ENCODE data around the gene USP15. TPM values are rescaled to one million over a fixed set of nuclear protein-coding genes. Genes with fewer than 3 reads are reported as not detected.

Gene USP15
- total and polyA plus RNA-seq, 2 of the 4 experiments (the other 2 are of a cell fraction) = 28.5 to 49.6 TPM

GRCh38 chr12:62217466-62218194 lies 42.6 kb upstream of the USP15 start:
- Histone ChIP-seq H2AFZ (replicated peaks; ENCODE audit: low read length, poor library complexity) (no peak overlapping the region), H3K4me1 (ENCODE audit: control insufficient read depth, insufficient read depth, low read length) (no peaks in the 10 kb centered on the region), H2BK15ac (ENCODE audit: low read depth, low read length) (no peak overlapping the region), H4K20me1 (ENCODE audit: insufficient read depth, low read length) (no peaks in the 10 kb centered on the region), H3K23ac (ENCODE audit: low read depth, low read length) (no peak overlapping the region), H3K9me1 (ENCODE audit: insufficient read depth, low read length) (no peaks in the 10 kb centered on the region), H3K27me3 (ENCODE audit: control insufficient read depth, insufficient read depth, low read length) (no peaks in the 10 kb centered on the region), H3K27ac (ENCODE audit: insufficient read depth, low read length) (no peak overlapping the region), H3K4me2 (ENCODE audit: low read depth, low read length) (no peak overlapping the region), H2BK120ac (ENCODE audit: low read depth, low read length) (no peak overlapping the region), H2AK9ac (replicated peaks; ENCODE audit: low read depth, low read length, poor library complexity) (peak overlapping the region; percentile 5), H3K4me3 (ENCODE audit: insufficient read depth, low read depth, low read length) (no peak overlapping the region), H3K4ac (ENCODE audit: low read depth, low read length) (no peak overlapping the region), H2AK5ac (ENCODE audit: low read depth, low read length) (no peak overlapping the region), H3K9ac (ENCODE audit: low read depth, low read length) (no peak overlapping the region), H3K18ac (ENCODE audit: low read depth, low read length) (no peak overlapping the region), H3K14ac (replicated peaks; ENCODE audit: low read depth, low read length) (no peak overlapping the region), H2BK5ac (ENCODE audit: low read depth, low read length, poor library complexity, severe bottlenecking) (no peak overlapping the region), H3K56ac (ENCODE audit: extremely low read depth, insufficient read depth, low read length) (no peak overlapping the region), H4K91ac (ENCODE audit: insufficient read depth, low read depth, low read length) (no peak overlapping the region), H4K5ac (ENCODE audit: low read depth, low read length) (no peak overlapping the region), H3K9me3 (ENCODE audit: control insufficient read depth, insufficient read depth, low read length) (no peaks in the 10 kb centered on the region), H3K79me1 (ENCODE audit: low read depth in 1 of 2, low read length in 2 of 2) (no peaks in the 10 kb centered on the region), H2BK20ac (ENCODE audit: low read depth, low read length) (no peak overlapping the region), H4K8ac (ENCODE audit: low read depth in 2 of 2, low read length in 2 of 2) (no peak overlapping the region), H3K36me3 (ENCODE audit: control insufficient read depth, insufficient read depth, low read length) (no peaks in the 10 kb centered on the region)
- intact Hi-C loops (cut with micrococcal nuclease) (no loop called here), dilution Hi-C loops (cut with HindIII; ENCODE audit: low sequenced_read_pairs, unreplicated experiment) (no loop called here), in situ Hi-C loops (cut with MboI; ENCODE audit: low sequenced_read_pairs) (no loop called here)
- BruUV-seq (replicated peaks) = no TSS peak
- CTCF ChIA-PET = interaction anchor here (1.0 kb wide), 1 partner anchor 8 kb away, joined by 3 read pairs; no protein-coding TSS in a partner anchor
- TF ChIP-seq NFE2L2 (IDR thresholded peaks at IDR 0.05; ENCODE audit: low read depth, low read length) (no peak), FOS (IDR thresholded peaks at IDR 0.05; ENCODE audit: low read depth, low read length) (no peak), RFX5 (IDR thresholded peaks at IDR 0.05; ENCODE audit: low read depth, low read length) (no peak), CEBPB (IDR thresholded peaks at IDR 0.05; ENCODE audit: low read depth, low read length) (no peak), RAD21 (IDR thresholded peaks at IDR 0.05; ENCODE audit: low read length) (no peak), POLR2A (IDR thresholded peaks at IDR 0.05; ENCODE audit: low read depth, low read length) (no peak), SMC3 (IDR thresholded peaks at IDR 0.05; ENCODE audit: low read depth, low read length) (no peak), MXI1 (IDR thresholded peaks at IDR 0.05; ENCODE audit: borderline replicate concordance, low read depth, low read length) (no peak), BHLHE40 (IDR thresholded peaks at IDR 0.05; ENCODE audit: low read depth, low read length) (no peak), RCOR1 (IDR thresholded peaks at IDR 0.05; ENCODE audit: insufficient replicate concordance, low read length) (no peak), USF2 (IDR thresholded peaks at IDR 0.05; ENCODE audit: low read depth, low read length) (no peak), ELK1 (IDR thresholded peaks at IDR 0.05; ENCODE audit: borderline replicate concordance, low read depth, low read length) (no peak)
- TF ChIP-seq, protein P1, sequence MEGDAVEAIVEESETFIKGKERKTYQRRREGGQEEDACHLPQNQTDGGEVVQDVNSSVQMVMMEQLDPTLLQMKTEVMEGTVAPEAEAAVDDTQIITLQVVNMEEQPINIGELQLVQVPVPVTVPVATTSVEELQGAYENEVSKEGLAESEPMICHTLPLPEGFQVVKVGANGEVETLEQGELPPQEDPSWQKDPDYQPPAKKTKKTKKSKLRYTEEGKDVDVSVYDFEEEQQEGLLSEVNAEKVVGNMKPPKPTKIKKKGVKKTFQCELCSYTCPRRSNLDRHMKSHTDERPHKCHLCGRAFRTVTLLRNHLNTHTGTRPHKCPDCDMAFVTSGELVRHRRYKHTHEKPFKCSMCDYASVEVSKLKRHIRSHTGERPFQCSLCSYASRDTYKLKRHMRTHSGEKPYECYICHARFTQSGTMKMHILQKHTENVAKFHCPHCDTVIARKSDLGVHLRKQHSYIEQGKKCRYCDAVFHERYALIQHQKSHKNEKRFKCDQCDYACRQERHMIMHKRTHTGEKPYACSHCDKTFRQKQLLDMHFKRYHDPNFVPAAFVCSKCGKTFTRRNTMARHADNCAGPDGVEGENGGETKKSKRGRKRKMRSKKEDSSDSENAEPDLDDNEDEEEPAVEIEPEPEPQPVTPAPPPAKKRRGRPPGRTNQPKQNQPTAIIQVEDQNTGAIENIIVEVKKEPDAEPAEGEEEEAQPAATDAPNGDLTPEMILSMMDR (conservative IDR thresholded peaks at IDR 0.05; ENCODE audit: low read depth, low read length) = no peak
- DNase-seq (no peak), ATAC-seq (ENCODE audit: low read depth) (no peak)
- POLR2A ChIA-PET (ENCODE audit: unreplicated experiment) = no interaction called here
- WGBS, 2 experiments (ENCODE audit: extremely low coverage in 2 of 2, insufficient read length in 1 of 2) = 80% methylated on average over 1 of the region's 6 CpGs; no CpG with 5 or more reads in 1 of the 2 experiments

Data from IMR-90 (cell line).